ENCODE measurements around the gene SMPD2.
A peak's percentile ranks its signal among the peaks of the same experiment; 100 is the strongest.

DNA sequence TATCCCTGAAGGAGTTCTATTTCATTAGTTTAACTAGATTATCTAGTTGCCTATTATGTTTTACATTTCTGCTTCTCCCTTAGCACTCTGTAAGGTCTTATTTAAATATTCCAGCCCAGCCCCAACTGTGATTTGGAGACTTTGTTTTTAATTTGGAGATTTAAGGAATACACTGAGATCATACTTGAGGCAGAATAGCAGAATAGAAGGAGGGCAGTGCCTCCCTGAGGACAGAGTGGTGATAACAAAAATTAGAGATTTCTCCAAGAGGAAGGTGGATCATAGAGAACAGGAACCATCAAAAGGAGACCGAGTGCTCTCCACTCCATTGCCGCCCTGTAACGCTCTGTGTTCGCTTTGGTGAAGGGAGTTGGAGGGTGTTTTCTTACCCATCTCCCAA lies 43.5 kb upstream of the SMPD2 start:
- peak in 3 of 4 experiments; percentile 12 to 13 (median 12) for TF ChIP-seq CTCF (IDR thresholded peaks at IDR 0.05)
- no peak for TF ChIP-seq POLR2A (IDR thresholded peaks at IDR 0.05)

Measured in uterus (tissue), 2 donors.